Spleen (tissue), 7 donors: ENCODE data around the gene TBC1D24.
A peak's percentile ranks its signal among the peaks of the same experiment; 100 is the strongest.

Experiments used
- CTCF ChIP-seq, 11 experiments: fragments of 200-600 bp in 7 of 11; fragments of 450-650 bp in 4 of 11; sonication (generic) in 4 of 11; IDR thresholded peaks in 8 of 11; conservative IDR thresholded peaks in 3 of 11; 1 replicate in 7 of 11; 2 replicates in 4 of 11; pipeline versions ENCODE4 v1.4.0 to v1.8.0; 2016 to 2021; ENCODE audit warnings: antibody characterized with exemption in 11 of 11, inconsistent platforms in 4 of 11, mild to moderate bottlenecking in 1 of 11
- POLR2AphosphoS5 ChIP-seq, 3 donors: sonication (generic); formaldehyde crosslinking; IDR thresholded peaks; one replicate each; pipeline ENCODE4 v1.5.1; 2017; ENCODE audit warnings: antibody characterized with exemption in 3 of 3
- donor health status: DM: no; HTN: no; CAD: no; lungs with moderate emphysema.
- donor health status: DM: no; HTN: no; CAD: no.
- donor health status: DM: no; HTN: no; CAD: no.

DNA sequence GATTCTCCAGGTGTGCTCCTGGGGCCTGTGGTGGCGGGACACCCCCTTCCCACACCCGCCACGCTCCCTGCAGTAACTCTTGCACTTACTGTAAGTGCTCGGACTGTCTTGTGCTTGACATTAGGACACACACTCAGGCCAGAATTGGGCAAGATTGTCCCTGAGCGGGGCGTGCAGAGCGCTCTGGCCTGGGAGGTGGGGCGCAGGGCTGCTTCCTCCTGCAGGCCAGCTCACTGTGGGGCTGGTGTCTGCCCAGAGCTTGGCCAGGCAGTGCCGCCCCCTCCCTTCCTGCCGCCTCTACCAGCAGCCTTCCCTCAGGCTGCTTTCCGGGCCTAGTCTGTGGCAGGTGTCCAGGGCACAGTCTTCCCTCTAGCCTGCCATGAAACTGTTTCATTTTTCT lies 32.7 kb downstream of the TBC1D24 start:
- TF ChIP-seq CTCF (IDR thresholded peaks at IDR 0.05 in 8 of 11, conservative IDR thresholded peaks at IDR 0.05 in 3 of 11) (peak in 1 of 11 experiments; percentile 2), POLR2AphosphoS5 (IDR thresholded peaks at IDR 0.05) (peak; percentile 71 to 87 (median 73))
